Endothelial cell of umbilical vein (primary cell): ENCODE data around the gene TSPOAP1.

Source experiments
- CTCF ChIP-seq, 2 donors: IDR thresholded peaks; 1 replicate in 1 of 2; 2 replicates in 1 of 2; pipeline ENCODE4 v1.5.1; 2011; ENCODE audit warnings: low read length in 2 of 2, mild to moderate bottlenecking in 2 of 2, moderate library complexity in 2 of 2, control low read depth in 1 of 2, inconsistent platforms in 1 of 2, low read depth in 1 of 2; ENCODE audit not compliant: insufficient read depth in 1 of 2; ENCODE audit errors: extremely low read depth in 1 of 2
- EZH2 ChIP-seq: IDR thresholded peaks from 2 replicates; pipeline ENCODE4 v1.6.1; 2012; ENCODE audit warnings: borderline replicate concordance, low read depth, mild to moderate bottlenecking, moderate library complexity, low read length, inconsistent platforms; ENCODE audit not compliant: severe bottlenecking
- POLR2A ChIP-seq: IDR thresholded peaks from 2 replicates; pipeline ENCODE4 v1.6.1; 2012; ENCODE audit warnings: low read depth, mild to moderate bottlenecking, control low read depth, low read length
- POLR2AphosphoS5 ChIP-seq: IDR thresholded peaks from 2 replicates; pipeline ENCODE4 v1.6.1; 2012; ENCODE audit warnings: low read depth, mild to moderate bottlenecking, control low read depth, low read length, moderate library complexity; ENCODE audit not compliant: insufficient read depth

- TF ChIP-seq CTCF (IDR thresholded peaks at IDR 0.05; ENCODE audit: extremely low read depth in 1 of 2, insufficient read depth in 1 of 2, low read depth in 1 of 2, low read length in 2 of 2) (no peak), POLR2A (no peak), POLR2AphosphoS5 (no peak), EZH2 (no peak)
Observed at GRCh38 chr17:58326609-58327362, 1.8 kb downstream of the TSPOAP1 start.
